ENCODE data around the gene GALNT15.

Gene GALNT15

DNA sequence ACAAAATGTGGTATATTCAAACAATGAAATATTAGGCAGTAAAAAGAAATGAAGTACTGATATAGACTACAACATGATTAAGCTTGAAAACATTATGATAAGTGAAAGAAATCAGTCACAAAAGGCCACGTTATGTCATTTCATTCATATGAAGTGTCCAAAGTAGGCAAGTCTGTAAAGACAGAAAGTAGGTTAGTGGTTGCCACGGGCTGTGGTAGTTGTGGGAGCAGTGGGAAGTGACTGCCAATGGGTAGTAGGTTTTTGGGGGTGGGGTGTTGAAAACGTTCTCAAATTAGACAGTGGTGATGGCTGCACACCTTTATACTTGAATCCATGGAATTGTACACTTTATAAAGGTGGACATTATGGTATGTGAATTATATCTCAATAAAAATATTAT lies 12.1 kb downstream of the GALNT15 start:
- Histone ChIP-seq H3K14ac (ENCODE audit: low read length) (no peak overlapping the region), H2BK120ac (ENCODE audit: insufficient read depth, low read length, poor library complexity) (no peak overlapping the region), H3K27ac (ENCODE audit: low read depth, low read length) (no peak overlapping the region), H4K91ac (ENCODE audit: low read depth, low read length) (no peak overlapping the region), H3K36me3 (ENCODE audit: control insufficient read depth in 1 of 2, insufficient read depth in 2 of 2, low read length in 2 of 2) (no peaks in the 10 kb centered on the region), H3K4me2 (ENCODE audit: low read length) (no peak overlapping the region), H3K27me3 (ENCODE audit: insufficient read depth, low read length) (no peaks in the 10 kb centered on the region), H4K8ac (ENCODE audit: low read depth, low read length) (no peak overlapping the region), H2AFZ (ENCODE audit: insufficient read depth, low read length, poor library complexity) (no peak overlapping the region), H3K4ac (ENCODE audit: low read depth, low read length) (no peak overlapping the region), H3K23ac (ENCODE audit: low read length) (no peak overlapping the region), H3K4me3 (ENCODE audit: low read depth, low read length) (no peak overlapping the region), H2BK12ac (ENCODE audit: low read length) (no peak overlapping the region), H3K9ac (ENCODE audit: low read length) (no peak overlapping the region), H2BK5ac (ENCODE audit: low read depth, low read length, poor library complexity) (no peak overlapping the region), H3K9me3 (ENCODE audit: insufficient read depth, low read depth, low read length) (no peaks in the 10 kb centered on the region), H2AK5ac (ENCODE audit: low read length) (no peak overlapping the region), H3K79me1 (ENCODE audit: low read length) (no peaks in the 10 kb centered on the region), H3K79me2 (ENCODE audit: control insufficient read depth, insufficient read depth, low read length, poor library complexity) (no peaks in the 10 kb centered on the region), H4K12ac (ENCODE audit: low read depth, low read length) (no peak overlapping the region), H3K18ac (ENCODE audit: low read length) (no peak overlapping the region), H3K4me1 (ENCODE audit: control insufficient read depth in 1 of 2, insufficient read depth in 2 of 2, low read length in 2 of 2) (no peaks in the 10 kb centered on the region)
- no CpG with 5 or more reads among the region's 3 CpGs for WGBS (ENCODE audit: extremely low coverage, insufficient coverage, insufficient read length)
- no peak for DNase-seq

DNA sequence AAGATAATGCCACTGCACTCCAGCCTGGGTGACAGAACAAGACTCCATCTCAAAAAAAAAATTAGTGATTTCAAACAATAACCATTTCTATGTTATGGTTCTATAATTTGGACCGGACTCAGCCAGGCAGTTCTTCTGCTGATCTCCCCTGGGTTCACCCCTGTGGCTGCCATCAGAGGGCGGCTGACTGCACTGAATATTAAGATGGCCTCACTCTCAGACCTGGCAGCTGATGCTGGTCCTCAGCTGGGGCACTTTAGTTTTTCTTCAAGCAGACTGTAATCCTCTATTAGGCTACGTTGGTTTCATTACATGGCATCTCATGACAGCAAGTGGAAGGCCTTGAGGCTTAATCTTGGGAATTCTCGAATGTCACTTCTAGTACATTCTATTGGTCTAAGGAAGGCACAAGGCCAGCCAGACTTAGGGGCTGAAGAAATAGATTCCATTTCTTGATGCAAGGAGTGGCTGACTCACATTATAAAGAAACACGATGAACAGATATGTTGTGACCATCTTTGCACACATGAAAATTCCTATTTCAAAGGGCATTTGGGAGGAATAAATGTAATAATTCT lies 12.8 kb downstream of the GALNT15 start:
- Histone ChIP-seq H3K18ac (ENCODE audit: low read length) (no peak overlapping the region), H3K79me2 (ENCODE audit: control insufficient read depth, insufficient read depth, low read length, poor library complexity) (no peaks in the 10 kb centered on the region), H4K91ac (ENCODE audit: low read depth, low read length) (no peak overlapping the region), H3K4me2 (ENCODE audit: low read length) (no peak overlapping the region), H4K12ac (ENCODE audit: low read depth, low read length) (no peak overlapping the region), H3K36me3 (ENCODE audit: control insufficient read depth in 1 of 2, insufficient read depth in 2 of 2, low read length in 2 of 2) (no peaks in the 10 kb centered on the region), H2BK120ac (ENCODE audit: insufficient read depth, low read length, poor library complexity) (no peak overlapping the region), H3K79me1 (ENCODE audit: low read length) (no peaks in the 10 kb centered on the region), H2BK12ac (ENCODE audit: low read length) (no peak overlapping the region), H3K4ac (ENCODE audit: low read depth, low read length) (no peak overlapping the region), H3K23ac (ENCODE audit: low read length) (no peak overlapping the region), H2AFZ (ENCODE audit: insufficient read depth, low read length, poor library complexity) (no peak overlapping the region), H3K27ac (ENCODE audit: low read depth, low read length) (no peak overlapping the region), H3K9ac (ENCODE audit: low read length) (no peak overlapping the region), H2BK5ac (ENCODE audit: low read depth, low read length, poor library complexity) (no peak overlapping the region), H3K4me3 (ENCODE audit: low read depth, low read length) (no peak overlapping the region), H3K4me1 (ENCODE audit: control insufficient read depth in 1 of 2, insufficient read depth in 2 of 2, low read length in 2 of 2) (no peaks in the 10 kb centered on the region), H4K8ac (ENCODE audit: low read depth, low read length) (no peak overlapping the region), H3K27me3 (ENCODE audit: insufficient read depth, low read length) (no peaks in the 10 kb centered on the region), H3K14ac (ENCODE audit: low read length) (no peak overlapping the region), H3K9me3 (ENCODE audit: insufficient read depth, low read depth, low read length) (no peaks in the 10 kb centered on the region), H2AK5ac (ENCODE audit: low read length) (no peak overlapping the region)
- no CpG with 5 or more reads among the region's 5 CpGs for WGBS (ENCODE audit: extremely low coverage, insufficient coverage, insufficient read length)
- no peak for DNase-seq

DNA sequence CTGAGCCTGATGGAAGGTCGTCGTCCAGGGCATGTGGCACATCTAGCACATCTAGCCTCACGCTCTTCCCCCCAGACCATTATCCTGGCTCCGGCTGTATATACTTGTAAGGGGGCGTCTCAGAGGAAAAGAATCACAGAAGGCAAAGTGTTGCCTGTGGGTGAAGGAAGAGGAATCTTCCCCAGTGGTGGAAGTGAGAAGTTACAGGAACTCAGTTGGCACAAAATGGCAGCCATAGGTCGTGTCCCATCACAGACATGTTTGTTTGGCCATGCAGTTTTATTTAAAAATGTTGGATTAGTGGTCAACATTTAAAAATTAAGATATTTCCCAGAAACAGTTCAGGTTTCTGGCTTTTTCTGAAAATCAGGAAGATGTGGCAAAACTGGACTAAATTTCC lies 13.6 kb downstream of the GALNT15 start:
- Histone ChIP-seq H3K9me3 (ENCODE audit: insufficient read depth, low read depth, low read length) (no peaks in the 10 kb centered on the region), H2BK120ac (ENCODE audit: insufficient read depth, low read length, poor library complexity) (no peak overlapping the region), H4K8ac (ENCODE audit: low read depth, low read length) (no peak overlapping the region), H3K36me3 (ENCODE audit: control insufficient read depth in 1 of 2, insufficient read depth in 2 of 2, low read length in 2 of 2) (no peaks in the 10 kb centered on the region), H3K9ac (ENCODE audit: low read length) (no peak overlapping the region), H3K27me3 (ENCODE audit: insufficient read depth, low read length) (no peaks in the 10 kb centered on the region), H2AK5ac (ENCODE audit: low read length) (no peak overlapping the region), H3K79me1 (ENCODE audit: low read length) (no peaks in the 10 kb centered on the region), H3K4ac (ENCODE audit: low read depth, low read length) (no peak overlapping the region), H3K79me2 (ENCODE audit: control insufficient read depth, insufficient read depth, low read length, poor library complexity) (no peaks in the 10 kb centered on the region), H3K4me2 (ENCODE audit: low read length) (no peak overlapping the region), H4K12ac (ENCODE audit: low read depth, low read length) (no peak overlapping the region), H4K91ac (ENCODE audit: low read depth, low read length) (no peak overlapping the region), H3K27ac (ENCODE audit: low read depth, low read length) (no peak overlapping the region), H2BK12ac (ENCODE audit: low read length) (no peak overlapping the region), H2BK5ac (ENCODE audit: low read depth, low read length, poor library complexity) (no peak overlapping the region), H3K18ac (ENCODE audit: low read length) (no peak overlapping the region), H3K14ac (ENCODE audit: low read length) (no peak overlapping the region), H3K23ac (ENCODE audit: low read length) (no peak overlapping the region), H2AFZ (ENCODE audit: insufficient read depth, low read length, poor library complexity) (no peak overlapping the region), H3K4me3 (ENCODE audit: low read depth, low read length) (no peak overlapping the region), H3K4me1 (ENCODE audit: control insufficient read depth in 1 of 2, insufficient read depth in 2 of 2, low read length in 2 of 2) (no peaks in the 10 kb centered on the region)
- WGBS (ENCODE audit: extremely low coverage, insufficient coverage, insufficient read length) = no CpG with 5 or more reads among the region's 6 CpGs
- DNase-seq = no peak

DNA sequence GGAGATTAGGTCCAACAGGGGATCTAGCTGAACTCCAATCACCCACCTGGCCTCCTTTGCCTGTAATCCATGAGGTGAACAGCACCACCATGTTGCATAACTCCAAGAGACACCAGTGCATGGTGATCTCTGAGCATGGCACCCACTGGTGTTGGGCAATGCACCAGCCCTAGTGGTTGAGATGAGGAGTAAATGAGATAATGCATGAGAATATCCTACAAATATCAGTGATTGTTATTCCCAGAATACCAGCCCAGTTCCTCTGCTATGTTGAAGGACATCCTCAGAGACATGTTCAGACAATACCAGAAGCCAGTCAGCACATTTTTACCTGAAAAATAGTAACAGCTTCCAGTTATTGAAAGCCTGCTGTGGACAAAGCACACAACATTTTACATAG lies 14.7 kb downstream of the GALNT15 start:
- Histone ChIP-seq H3K9me3 (ENCODE audit: insufficient read depth, low read depth, low read length) (no peaks in the 10 kb centered on the region), H3K79me2 (ENCODE audit: control insufficient read depth, insufficient read depth, low read length, poor library complexity) (no peaks in the 10 kb centered on the region), H2BK5ac (ENCODE audit: low read depth, low read length, poor library complexity) (no peak overlapping the region), H2AK5ac (ENCODE audit: low read length) (no peak overlapping the region), H2AFZ (ENCODE audit: insufficient read depth, low read length, poor library complexity) (no peak overlapping the region), H4K91ac (ENCODE audit: low read depth, low read length) (no peak overlapping the region), H3K4me2 (ENCODE audit: low read length) (no peak overlapping the region), H3K27ac (ENCODE audit: low read depth, low read length) (no peak overlapping the region), H4K8ac (ENCODE audit: low read depth, low read length) (no peak overlapping the region), H3K27me3 (ENCODE audit: insufficient read depth, low read length) (no peaks in the 10 kb centered on the region), H3K4me3 (ENCODE audit: low read depth, low read length) (no peak overlapping the region), H3K14ac (ENCODE audit: low read length) (no peak overlapping the region), H2BK120ac (ENCODE audit: insufficient read depth, low read length, poor library complexity) (no peak overlapping the region), H2BK12ac (ENCODE audit: low read length) (no peak overlapping the region), H3K18ac (ENCODE audit: low read length) (no peak overlapping the region), H3K79me1 (ENCODE audit: low read length) (no peaks in the 10 kb centered on the region), H3K36me3 (ENCODE audit: control insufficient read depth in 1 of 2, insufficient read depth in 2 of 2, low read length in 2 of 2) (no peaks in the 10 kb centered on the region), H4K12ac (ENCODE audit: low read depth, low read length) (no peak overlapping the region), H3K4me1 (ENCODE audit: control insufficient read depth in 1 of 2, insufficient read depth in 2 of 2, low read length in 2 of 2) (no peaks in the 10 kb centered on the region), H3K9ac (ENCODE audit: low read length) (no peak overlapping the region), H3K23ac (ENCODE audit: low read length) (no peak overlapping the region), H3K4ac (ENCODE audit: low read depth, low read length) (no peak overlapping the region)
- DNase-seq = no peak

Measured in trophoblast cell (in vitro differentiated cells and primary cell).